SK-N-MC (cell line): ENCODE data around the gene PICK1.

Experiments
- EZH2 ChIP-seq: fragments of 200-600 bp; sonication (generic); IDR thresholded peaks from one replicate; pipeline ENCODE4 v1.6.1; 2017; ENCODE audit warnings: antibody characterized with exemption
- POLR2AphosphoS5 ChIP-seq: IDR thresholded peaks from 2 replicates; pipeline ENCODE4 v1.6.1; 2012; ENCODE audit warnings: mild to moderate bottlenecking, low read depth, low read length, borderline replicate concordance

- TF ChIP-seq EZH2 (no peak), POLR2AphosphoS5 (no peak)
Measured at GRCh38 chr22:38073150-38074130, 16.2 kb downstream of the PICK1 start.
